Measurements from ENCODE around the gene TMSB4X. TPM values are rescaled to one million over a fixed set of nuclear protein-coding genes. Genes with fewer than 3 reads are reported as not detected.

The TMSB4X gene
- total and polyA plus RNA-seq, 2 of the 8 experiments (the other 6 are each of a cell fraction or from before 2014, with no cell fraction given) = 2,063 to 2,112 TPM

DNA sequence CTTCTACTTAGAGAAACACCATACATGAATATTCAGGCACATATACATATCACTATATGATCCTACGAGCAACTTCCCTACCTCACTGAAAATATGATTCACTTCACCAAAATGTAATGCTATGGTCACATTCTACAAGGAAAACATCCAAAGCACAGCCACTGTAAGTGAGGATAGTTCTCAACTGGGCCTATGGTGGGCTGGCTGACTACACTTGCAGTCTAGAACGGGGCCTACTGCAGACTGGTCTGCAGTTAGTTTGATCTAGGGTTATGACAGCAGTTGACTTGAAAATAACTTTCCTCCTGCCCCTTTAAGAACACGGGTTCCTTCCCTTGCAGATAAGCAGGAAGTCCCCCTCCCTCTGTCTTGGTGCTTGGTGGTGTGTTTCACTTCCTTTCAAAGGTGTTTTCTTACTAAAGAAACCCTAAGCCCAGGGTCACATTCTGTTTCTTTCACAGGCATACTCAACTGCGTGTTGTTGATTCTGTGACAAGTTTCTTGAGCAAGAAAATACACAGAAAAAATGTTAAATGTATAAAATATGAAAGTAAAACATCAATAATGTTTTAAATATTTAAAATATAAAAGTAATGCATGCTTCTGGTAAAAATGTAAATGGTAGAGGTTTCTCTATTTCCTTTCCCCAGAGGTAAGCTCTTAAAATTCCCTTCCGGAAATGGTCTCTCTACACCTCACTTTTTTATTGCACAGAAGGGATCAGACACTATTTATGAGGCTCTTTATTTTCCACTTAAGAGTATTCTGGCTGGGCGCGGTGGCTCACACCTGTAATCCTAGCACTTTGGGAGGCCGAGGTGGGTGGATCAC is 18.0 kb upstream of the TMSB4X start (continued):
- TF ChIP-seq MAX (IDR thresholded peaks at IDR 0.05) = no peak
- TF ChIP-seq YY1 (IDR thresholded peaks at IDR 0.05; ENCODE audit: low read depth, low read length) = no peak
- no peak for TF ChIP-seq TEAD4 (IDR thresholded peaks at IDR 0.05; ENCODE audit: low read depth, low read length)

All from H1 (cell line).